HepG2 (cell line): Measurements from ENCODE around the gene FAM111B. TPM values are rescaled to one million over a fixed set of nuclear protein-coding genes. Genes with fewer than 3 reads are reported as not detected.

Experiments
- ARNT2 ChIP-seq: sonication (generic); formaldehyde crosslinking; IDR thresholded peaks from 2 replicates; pipeline ENCODE4 v1.8.0; 2022; ENCODE audit warnings: mild to moderate bottlenecking, low read depth, missing genetic modification reagents, moderate library complexity
- BHLHE40 ChIP-seq: IDR thresholded peaks from 2 replicates; pipeline ENCODE4 v1.6.1; 2011; ENCODE audit warnings: low read length, improper control_type of control experiment
- CC2D1A ChIP-seq: sonication (generic); formaldehyde crosslinking; IDR thresholded peaks from 2 replicates; pipeline ENCODE4 v1.8.1; 2023; ENCODE audit warnings: mild to moderate bottlenecking, missing genetic modification reagents
- GABPA ChIP-seq, 2 experiments: IDR thresholded peaks; 2 replicates each; pipeline ENCODE4 v1.6.1; 2011 to 2016; ENCODE audit warnings: low read depth in 2 of 2, low read length in 1 of 2, missing biosample characterization in 1 of 2, missing genetic modification characterization in 1 of 2
- GZF1 ChIP-seq: sonication (generic); formaldehyde crosslinking; IDR thresholded peaks from 2 replicates; pipeline ENCODE4 v1.5.1; 2020; ENCODE audit warnings: mild to moderate bottlenecking, missing genetic modification reagents
- MED1 ChIP-seq: sonication (generic); formaldehyde crosslinking; IDR thresholded peaks from 2 replicates; pipeline ENCODE4 v1.4.0; 2020; ENCODE audit warnings: missing genetic modification reagents
- NPAS2 ChIP-seq: sonication (generic); formaldehyde crosslinking; IDR thresholded peaks from 2 replicates; pipeline ENCODE4 v1.8.0; 2022; ENCODE audit warnings: mild to moderate bottlenecking, missing genetic modification reagents, borderline replicate concordance
- PCBP1 ChIP-seq: fragments of 200-400 bp; formaldehyde crosslinking; IDR thresholded peaks from 2 replicates; pipeline ENCODE4 v1.6.1; 2017; ENCODE audit warnings: mild to moderate bottlenecking, low read depth, low read length, borderline replicate concordance
- RAD51 ChIP-seq: fragments of 450-650 bp; IDR thresholded peaks from 2 replicates; pipeline ENCODE4 v1.6.1; 2016; ENCODE audit warnings: borderline replicate concordance
- SALL1 ChIP-seq: sonication (generic); formaldehyde crosslinking; IDR thresholded peaks from 2 replicates; pipeline ENCODE4 v1.8.0; 2022; ENCODE audit warnings: mild to moderate bottlenecking, missing genetic modification reagents
- SAP130 ChIP-seq: IDR thresholded peaks from 2 replicates; pipeline ENCODE4 v1.6.1; 2016; ENCODE audit warnings: low read depth
- TRIM24 ChIP-seq: sonication (generic); formaldehyde crosslinking; IDR thresholded peaks from 2 replicates; pipeline ENCODE4 v1.8.0; 2022; ENCODE audit warnings: mild to moderate bottlenecking, missing genetic modification reagents
- ZBTB3 ChIP-seq: sonication (generic); formaldehyde crosslinking; IDR thresholded peaks from 2 replicates; pipeline ENCODE4 v1.4.0; 2020; ENCODE audit warnings: low read depth, mild to moderate bottlenecking, moderate library complexity, missing genetic modification reagents, borderline replicate concordance
- polyA plus RNA-seq, 8 experiments: library from polyadenylated mRNA; depleted of rRNA in 3 of 8; stranded (reverse) in 7 of 8; unstranded in 1 of 8; fragments of >200 nt; fragmentation: Illumina TruSeq in 4 of 8; extraction: Trizol in 4 of 8; gene quantifications; 2 replicates each; pipeline versions ENCODE4 v1.2.1 to v1.2.3, GENCODE V29; 2011 to 2016; ENCODE audit warnings: low read depth in 4 of 8, missing spikeins in 1 of 8, mixed read lengths in 1 of 8; ENCODE audit not compliant: insufficient read depth in 1 of 8
- total RNA-seq, 5 experiments: library from RNA; depleted of rRNA; stranded (reverse); fragments of >200 nt; fragmentation: Illumina TruSeq; extraction: Trizol; gene quantifications; 2 replicates each; pipeline ENCODE4 v1.2.3, GENCODE V29; 2016; ENCODE audit warnings: low read depth in 1 of 5
- TF ChIP-seq, protein P1 (sequence below): sonication (generic); formaldehyde crosslinking; IDR thresholded peaks from 2 replicates; pipeline ENCODE4 v1.4.0; 2020; ENCODE audit warnings: mild to moderate bottlenecking, missing genetic modification reagents
- TF ChIP-seq, protein P2 (sequence below): sonication (generic); formaldehyde crosslinking; IDR thresholded peaks from 2 replicates; pipeline ENCODE4 v1.5.0; 2020; ENCODE audit warnings: missing genetic modification reagents
- TF ChIP-seq, protein P3 (sequence below): sonication (generic); formaldehyde crosslinking; IDR thresholded peaks from 2 replicates; pipeline ENCODE4 v1.5.0; 2020; ENCODE audit warnings: missing genetic modification reagents
- TF ChIP-seq, protein P4 (sequence below): sonication (generic); formaldehyde crosslinking; IDR thresholded peaks from 2 replicates; pipeline ENCODE4 v1.5.0; 2020; ENCODE audit warnings: mild to moderate bottlenecking, missing genetic modification reagents
- TF ChIP-seq, protein P5 (sequence below): sonication (generic); IDR thresholded peaks from 2 replicates; pipeline ENCODE4 v1.6.1; 2016; ENCODE audit warnings: low read depth, borderline replicate concordance
- TF ChIP-seq, protein P6 (sequence below): sonication (generic); formaldehyde crosslinking; IDR thresholded peaks from 2 replicates; pipeline ENCODE4 v1.9.0; 2021; ENCODE audit warnings: missing genetic modification reagents, mild to moderate bottlenecking, borderline replicate concordance

FAM111B gene
- total and polyA plus RNA-seq, 2 of the 13 experiments (the other 11 are each of a cell fraction or from before 2014, with no cell fraction given) = 1.6 to 28.2 TPM

DNA sequence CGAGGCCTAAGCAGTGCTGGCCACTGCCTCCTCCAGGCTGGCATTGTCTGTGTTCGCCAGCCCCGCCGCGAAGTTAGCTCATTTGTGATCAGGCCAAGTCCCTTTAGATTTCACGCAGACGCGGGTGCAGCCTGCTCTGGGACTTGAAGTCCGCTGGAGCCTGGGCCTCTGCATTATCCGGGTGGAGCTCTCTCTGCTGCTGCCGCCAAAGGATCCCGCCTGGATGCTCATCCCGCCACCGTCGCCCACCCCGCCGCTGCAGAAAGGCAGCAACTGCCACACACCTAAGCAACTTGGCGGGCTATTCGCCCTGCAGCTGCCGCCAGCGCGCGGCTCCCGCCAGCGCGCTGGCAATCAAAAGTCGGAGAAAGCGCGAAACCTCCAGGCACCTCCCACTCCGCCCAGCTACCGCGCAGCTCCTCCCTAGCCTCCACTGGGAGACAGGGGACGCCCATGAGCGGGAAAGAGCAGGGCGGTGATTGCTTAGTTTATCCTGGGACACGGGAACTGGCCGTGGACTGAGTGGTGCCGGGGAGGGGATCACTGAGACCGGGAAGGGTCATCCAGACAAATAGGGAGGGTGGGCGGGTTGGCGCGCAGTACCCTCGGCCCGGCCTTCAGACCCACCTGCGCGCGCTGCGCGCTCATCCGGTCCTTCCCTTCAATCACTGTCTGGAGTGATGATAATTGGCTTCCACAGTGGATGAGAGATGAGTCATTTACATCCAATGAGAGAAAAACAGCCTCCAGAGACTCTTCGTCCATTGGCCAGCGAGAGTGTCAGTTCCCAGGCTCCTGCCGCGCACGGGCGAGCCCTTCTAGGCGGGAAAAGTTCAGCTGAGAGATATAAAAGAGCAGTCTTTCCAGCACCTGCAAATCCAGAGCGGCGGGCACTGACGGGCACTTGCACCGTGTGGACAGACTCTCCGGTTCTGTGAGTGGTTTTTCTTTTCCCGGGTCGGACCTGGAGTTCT is at the start of gene FAM111B (continued):
- peak; percentile 36; the same call in 1 of the 2 replicates for TF ChIP-seq MED1 (CRISPR knock-in tag)
- TF ChIP-seq, protein P1, sequence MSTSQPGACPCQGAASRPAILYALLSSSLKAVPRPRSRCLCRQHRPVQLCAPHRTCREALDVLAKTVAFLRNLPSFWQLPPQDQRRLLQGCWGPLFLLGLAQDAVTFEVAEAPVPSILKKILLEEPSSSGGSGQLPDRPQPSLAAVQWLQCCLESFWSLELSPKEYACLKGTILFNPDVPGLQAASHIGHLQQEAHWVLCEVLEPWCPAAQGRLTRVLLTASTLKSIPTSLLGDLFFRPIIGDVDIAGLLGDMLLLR (CRISPR knock-in tag) = 0 out of 2 replicates have a peak, but pooled peaks have one; percentile 37
- no peak for TF ChIP-seq GZF1 (CRISPR knock-in tag)
- TF ChIP-seq SALL1 = 0 out of 2 replicates have a peak, but pooled peaks have one; percentile 3
- TF ChIP-seq, protein P2, sequence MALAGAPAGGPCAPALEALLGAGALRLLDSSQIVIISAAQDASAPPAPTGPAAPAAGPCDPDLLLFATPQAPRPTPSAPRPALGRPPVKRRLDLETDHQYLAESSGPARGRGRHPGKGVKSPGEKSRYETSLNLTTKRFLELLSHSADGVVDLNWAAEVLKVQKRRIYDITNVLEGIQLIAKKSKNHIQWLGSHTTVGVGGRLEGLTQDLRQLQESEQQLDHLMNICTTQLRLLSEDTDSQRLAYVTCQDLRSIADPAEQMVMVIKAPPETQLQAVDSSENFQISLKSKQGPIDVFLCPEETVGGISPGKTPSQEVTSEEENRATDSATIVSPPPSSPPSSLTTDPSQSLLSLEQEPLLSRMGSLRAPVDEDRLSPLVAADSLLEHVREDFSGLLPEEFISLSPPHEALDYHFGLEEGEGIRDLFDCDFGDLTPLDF (CRISPR knock-in tag) = peak; percentile 90; the same call in 1 of the 2 replicates
- TF ChIP-seq BHLHE40 = peak; percentile 57; the same call in 1 of the 2 replicates
- TF ChIP-seq, protein P3, sequence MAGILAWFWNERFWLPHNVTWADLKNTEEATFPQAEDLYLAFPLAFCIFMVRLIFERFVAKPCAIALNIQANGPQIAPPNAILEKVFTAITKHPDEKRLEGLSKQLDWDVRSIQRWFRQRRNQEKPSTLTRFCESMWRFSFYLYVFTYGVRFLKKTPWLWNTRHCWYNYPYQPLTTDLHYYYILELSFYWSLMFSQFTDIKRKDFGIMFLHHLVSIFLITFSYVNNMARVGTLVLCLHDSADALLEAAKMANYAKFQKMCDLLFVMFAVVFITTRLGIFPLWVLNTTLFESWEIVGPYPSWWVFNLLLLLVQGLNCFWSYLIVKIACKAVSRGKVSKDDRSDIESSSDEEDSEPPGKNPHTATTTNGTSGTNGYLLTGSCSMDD (CRISPR knock-in tag) = no peak
- TF ChIP-seq, protein P4, sequence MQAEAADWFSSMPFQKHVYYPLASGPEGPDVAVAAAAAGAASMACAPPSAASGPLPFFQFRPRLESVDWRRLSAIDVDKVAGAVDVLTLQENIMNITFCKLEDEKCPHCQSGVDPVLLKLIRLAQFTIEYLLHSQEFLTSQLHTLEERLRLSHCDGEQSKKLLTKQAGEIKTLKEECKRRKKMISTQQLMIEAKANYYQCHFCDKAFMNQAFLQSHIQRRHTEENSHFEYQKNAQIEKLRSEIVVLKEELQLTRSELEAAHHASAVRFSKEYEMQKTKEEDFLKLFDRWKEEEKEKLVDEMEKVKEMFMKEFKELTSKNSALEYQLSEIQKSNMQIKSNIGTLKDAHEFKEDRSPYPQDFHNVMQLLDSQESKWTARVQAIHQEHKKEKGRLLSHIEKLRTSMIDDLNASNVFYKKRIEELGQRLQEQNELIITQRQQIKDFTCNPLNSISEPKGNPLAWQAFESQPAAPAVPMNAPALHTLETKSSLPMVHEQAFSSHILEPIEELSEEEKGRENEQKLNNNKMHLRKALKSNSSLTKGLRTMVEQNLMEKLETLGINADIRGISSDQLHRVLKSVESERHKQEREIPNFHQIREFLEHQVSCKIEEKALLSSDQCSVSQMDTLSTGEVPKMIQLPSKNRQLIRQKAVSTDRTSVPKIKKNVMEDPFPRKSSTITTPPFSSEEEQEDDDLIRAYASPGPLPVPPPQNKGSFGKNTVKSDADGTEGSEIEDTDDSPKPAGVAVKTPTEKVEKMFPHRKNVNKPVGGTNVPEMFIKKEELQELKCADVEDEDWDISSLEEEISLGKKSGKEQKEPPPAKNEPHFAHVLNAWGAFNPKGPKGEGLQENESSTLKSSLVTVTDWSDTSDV (CRISPR knock-in tag) = peak; percentile 47; the same call in 1 of the 2 replicates
- no peak for TF ChIP-seq TRIM24 (CRISPR knock-in tag)
- TF ChIP-seq GABPA (IDR thresholded peaks at IDR 0.05; ENCODE audit: low read depth, low read length) = no peak
- TF ChIP-seq GABPA (CRISPR knock-in tag; IDR thresholded peaks at IDR 0.05; ENCODE audit: low read depth) = peak; percentile 29; the same call in 1 of the 2 replicates
- TF ChIP-seq RAD51 = no peak
- peak; percentile 43; the same call in 1 of the 2 replicates for TF ChIP-seq SAP130 (CRISPR knock-in tag)
- peak; percentile 79; the same call in 1 of the 2 replicates for TF ChIP-seq CC2D1A
- no peak for TF ChIP-seq PCBP1
- TF ChIP-seq, protein P5, sequence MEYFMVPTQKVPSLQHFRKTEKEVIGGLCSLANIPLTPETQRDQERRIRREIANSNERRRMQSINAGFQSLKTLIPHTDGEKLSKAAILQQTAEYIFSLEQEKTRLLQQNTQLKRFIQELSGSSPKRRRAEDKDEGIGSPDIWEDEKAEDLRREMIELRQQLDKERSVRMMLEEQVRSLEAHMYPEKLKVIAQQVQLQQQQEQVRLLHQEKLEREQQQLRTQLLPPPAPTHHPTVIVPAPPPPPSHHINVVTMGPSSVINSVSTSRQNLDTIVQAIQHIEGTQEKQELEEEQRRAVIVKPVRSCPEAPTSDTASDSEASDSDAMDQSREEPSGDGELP = peak; percentile 74; the same call in 1 of the 2 replicates
- no peak for TF ChIP-seq ZBTB3 (CRISPR knock-in tag)
- TF ChIP-seq ARNT2 (CRISPR knock-in tag) = 0 out of 2 replicates have a peak, but pooled peaks have one; percentile 15
- no peak for TF ChIP-seq NPAS2 (CRISPR knock-in tag)
- TF ChIP-seq, protein P6, sequence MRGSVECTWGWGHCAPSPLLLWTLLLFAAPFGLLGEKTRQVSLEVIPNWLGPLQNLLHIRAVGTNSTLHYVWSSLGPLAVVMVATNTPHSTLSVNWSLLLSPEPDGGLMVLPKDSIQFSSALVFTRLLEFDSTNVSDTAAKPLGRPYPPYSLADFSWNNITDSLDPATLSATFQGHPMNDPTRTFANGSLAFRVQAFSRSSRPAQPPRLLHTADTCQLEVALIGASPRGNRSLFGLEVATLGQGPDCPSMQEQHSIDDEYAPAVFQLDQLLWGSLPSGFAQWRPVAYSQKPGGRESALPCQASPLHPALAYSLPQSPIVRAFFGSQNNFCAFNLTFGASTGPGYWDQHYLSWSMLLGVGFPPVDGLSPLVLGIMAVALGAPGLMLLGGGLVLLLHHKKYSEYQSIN (CRISPR knock-in tag) = no peak
